Skeletal muscle tissue (tissue), 4 donors: Measurements from ENCODE around the gene AFDN. TPM values are rescaled to one million over a fixed set of nuclear protein-coding genes. Genes with fewer than 3 reads are reported as not detected.
A peak's percentile ranks its signal among the peaks of the same experiment; 100 is the strongest.

Source experiments
- H3K27ac ChIP-seq: one replicate; pipeline ENCODE4 v1.7.0; 2013; ENCODE audit warnings: mild to moderate bottlenecking, low read depth, low read length, inconsistent platforms
- H3K27me3 ChIP-seq, 3 donors: one replicate each; pipeline ENCODE4 v1.7.0; 2013; ENCODE audit warnings: low read length in 3 of 3; ENCODE audit not compliant: control insufficient read depth in 3 of 3, insufficient read depth in 3 of 3
- H3K36me3 ChIP-seq, 3 donors: one replicate each; pipeline ENCODE4 v1.7.0; 2013; ENCODE audit warnings: low read length in 3 of 3; ENCODE audit not compliant: control insufficient read depth in 3 of 3, insufficient read depth in 3 of 3
- H3K4me1 ChIP-seq, 3 donors: one replicate each; pipeline ENCODE4 v1.7.0; 2013; ENCODE audit warnings: low read length in 3 of 3, mild to moderate bottlenecking in 3 of 3; ENCODE audit not compliant: control insufficient read depth in 3 of 3, insufficient read depth in 3 of 3
- H3K4me3 ChIP-seq, 3 donors: one replicate each; pipeline ENCODE4 v1.7.0; 2013; ENCODE audit warnings: low read length in 3 of 3
- H3K9ac ChIP-seq, 3 donors: one replicate each; pipeline ENCODE4 v1.7.0; 2013; ENCODE audit warnings: low read length in 3 of 3, mild to moderate bottlenecking in 3 of 3, moderate library complexity in 2 of 3, low read depth in 1 of 3
- H3K9me3 ChIP-seq, 3 donors: one replicate each; pipeline ENCODE4 v1.7.0; 2013; ENCODE audit warnings: low read length in 3 of 3; ENCODE audit not compliant: control insufficient read depth in 3 of 3
- total RNA-seq: library from RNA; depleted of rRNA; stranded (reverse); fragments of >200 nt; gene quantifications from one replicate; pipeline ENCODE4 v1.2.3, GENCODE V29; 2014
- donor health status: Osteomylitis.

The AFDN gene
- total RNA-seq, 1 donor from 2014 or later = 40.7 TPM

- H3K27ac ChIP-seq = no peak overlapping the region
- peaks cover 13 to 23% (median 22%) of the 10 kb centered on the region in 3 donors for H3K4me1 ChIP-seq
- peak overlapping the region; percentile 31 to 54 (median 50) for H3K4me3 ChIP-seq
These were observed 30.9 kb upstream of the AFDN start for GRCh38 chr6:167795874-167796191.

GRCh38 chr6:167796192-167796981, 30.3 kb upstream of the AFDN start:
- Histone ChIP-seq H3K9ac (peak overlapping the region in 2 of 3 donors; percentile 6 to 54), H3K27ac (no peak overlapping the region)

More at GRCh38 chr6:167795874-167796191, 30.9 kb upstream of the AFDN start:
- Histone ChIP-seq H3K36me3 (no peaks in the 10 kb centered on the region), H3K9me3 (no peaks in the 10 kb centered on the region), H3K27me3 (peaks cover 0 to 13% (median 4%) of the 10 kb centered on the region in 3 donors), H3K9ac (peak overlapping the region in 1 of 3 donors; percentile 54)

GRCh38 chr6:167797011-167797471, 29.7 kb upstream of the AFDN start:
- Histone ChIP-seq H3K27ac (no peak overlapping the region), H3K36me3 (no peaks in the 10 kb centered on the region), H3K9me3 (no peaks in the 10 kb centered on the region), H3K9ac (peak overlapping the region in 1 of 3 donors; percentile 6), H3K4me1 (peaks cover 13 to 23% (median 22%) of the 10 kb centered on the region in 3 donors), H3K27me3 (peaks cover 0 to 13% (median 4%) of the 10 kb centered on the region in 3 donors), H3K4me3 (peak overlapping the region in 1 of 3 donors; percentile 54)

More at GRCh38 chr6:167796192-167796981, 30.3 kb upstream of the AFDN start:
- Histone ChIP-seq H3K4me3 (peak overlapping the region; percentile 31 to 54 (median 50)), H3K4me1 (peaks cover 13 to 23% (median 22%) of the 10 kb centered on the region in 3 donors), H3K27me3 (peaks cover 0 to 13% (median 4%) of the 10 kb centered on the region in 3 donors), H3K36me3 (no peaks in the 10 kb centered on the region), H3K9me3 (no peaks in the 10 kb centered on the region)

- H3K9me3 ChIP-seq = no peaks in the 10 kb centered on the region
- H3K4me1 ChIP-seq = peaks cover 13 to 23% (median 22%) of the 10 kb centered on the region in 3 donors
- no peaks in the 10 kb centered on the region for H3K36me3 ChIP-seq
- H3K4me3 ChIP-seq = peak overlapping the region in 1 of 3 donors; percentile 22
- H3K9ac ChIP-seq = no peak overlapping the region
- no peak overlapping the region for H3K27ac ChIP-seq
- peaks cover 0 to 13% (median 4%) of the 10 kb centered on the region in 3 donors for H3K27me3 ChIP-seq
These were observed 29.0 kb upstream of the AFDN start for GRCh38 chr6:167797476-167798265.

GRCh38 chr6:167798453-167798852, 28.3 kb upstream of the AFDN start:
- H3K36me3 ChIP-seq = no peaks in the 10 kb centered on the region
- H3K4me3 ChIP-seq = no peak overlapping the region

GRCh38 chr6:167799033-167799821, 27.5 kb upstream of the AFDN start:
- H3K9ac ChIP-seq = peak overlapping the region in 1 of 3 donors; percentile 33
- H3K27me3 ChIP-seq = peaks cover 0 to 13% (median 4%) of the 10 kb centered on the region in 3 donors
- no peaks in the 10 kb centered on the region for H3K9me3 ChIP-seq
- no peaks in the 10 kb centered on the region for H3K36me3 ChIP-seq
- H3K27ac ChIP-seq = no peak overlapping the region
- H3K4me1 ChIP-seq = peaks cover 13 to 23% (median 22%) of the 10 kb centered on the region in 3 donors
- no peak overlapping the region for H3K4me3 ChIP-seq

More at GRCh38 chr6:167798453-167798852, 28.3 kb upstream of the AFDN start:
- Histone ChIP-seq H3K4me1 (peaks cover 13 to 23% (median 22%) of the 10 kb centered on the region in 3 donors), H3K9ac (no peak overlapping the region), H3K27me3 (peaks cover 0 to 13% (median 4%) of the 10 kb centered on the region in 3 donors), H3K27ac (no peak overlapping the region), H3K9me3 (no peaks in the 10 kb centered on the region)

- Histone ChIP-seq H3K9ac (no peak overlapping the region), H3K4me1 (peaks cover 13 to 23% (median 21%) of the 10 kb centered on the region in 3 donors), H3K36me3 (no peaks in the 10 kb centered on the region), H3K27me3 (peaks cover 0 to 9% (median 4%) of the 10 kb centered on the region in 3 donors), H3K27ac (no peak overlapping the region), H3K9me3 (no peaks in the 10 kb centered on the region), H3K4me3 (no peak overlapping the region)
These were observed 26.2 kb upstream of the AFDN start for GRCh38 chr6:167800549-167800948.

- no peaks in the 10 kb centered on the region for H3K36me3 ChIP-seq
- H3K9ac ChIP-seq = no peak overlapping the region
- H3K27me3 ChIP-seq = peaks cover 0 to 9% (median 6%) of the 10 kb centered on the region in 3 donors
- no peak overlapping the region for H3K27ac ChIP-seq
- H3K9me3 ChIP-seq = no peaks in the 10 kb centered on the region
- H3K4me3 ChIP-seq = no peak overlapping the region
- H3K4me1 ChIP-seq = peaks cover 7 to 16% (median 15%) of the 10 kb centered on the region in 3 donors
These were observed 25.4 kb upstream of the AFDN start for GRCh38 chr6:167801263-167801662.

GRCh38 chr6:167802339-167802738, 24.4 kb upstream of the AFDN start:
- no peaks in the 10 kb centered on the region for H3K36me3 ChIP-seq
- H3K9me3 ChIP-seq = no peaks in the 10 kb centered on the region
- H3K9ac ChIP-seq = no peak overlapping the region
- no peak overlapping the region for H3K4me3 ChIP-seq
- peaks cover 3 to 6% (median 6%) of the 10 kb centered on the region in 3 donors for H3K4me1 ChIP-seq
- peaks cover 0 to 3% (median 3%) of the 10 kb centered on the region in 3 donors for H3K27me3 ChIP-seq
- H3K27ac ChIP-seq = no peak overlapping the region
